Measurements from ENCODE around the gene ERN1.

GRCh38 chr17:64056269-64057005, 73.5 kb downstream of the ERN1 start:
- peak in 1 of 6 experiments; percentile 0 for TF ChIP-seq CTCF (IDR thresholded peaks at IDR 0.05)
- TF ChIP-seq POLR2A (IDR thresholded peaks at IDR 0.05) = no peak

Measured in Peyer's patch (tissue), 4 donors.